Keratinocyte (primary cell): ENCODE results near the gene ANGPTL1.

Experiments
- CTCF ChIP-seq, 3 experiments: IDR thresholded peaks in 1 of 3; conservative IDR thresholded peaks in 1 of 3; optimal IDR thresholded peaks in 1 of 3; 2 replicates in 2 of 3; 3 replicates in 1 of 3; pipeline versions ENCODE3 to v1.5.1; 2011; ENCODE audit warnings: low read length in 3 of 3, mild to moderate bottlenecking in 3 of 3, moderate library complexity in 2 of 3, control low read depth in 1 of 3, inconsistent platforms in 1 of 3; ENCODE audit not compliant: insufficient read depth in 2 of 3; ENCODE audit errors: extremely low read depth in 1 of 3
- EZH2 ChIP-seq: IDR thresholded peaks from one replicate; pipeline ENCODE4 v1.6.1; 2012; ENCODE audit warnings: inconsistent platforms, mild to moderate bottlenecking, low read length, moderate library complexity

GRCh38 chr1:178881950-178882349 is 11.1 kb upstream of the ANGPTL1 start:
- TF ChIP-seq EZH2 (no peak), CTCF (optimal IDR thresholded peaks at IDR 0.05 in 1 of 3, IDR thresholded peaks at IDR 0.05 in 1 of 3, conservative IDR thresholded peaks at IDR 0.05 in 1 of 3; ENCODE audit: extremely low read depth in 1 of 3, insufficient read depth in 2 of 3, low read length in 3 of 3) (no peak)
